ENCODE data around the gene DOK3.

- TF ChIP-seq CTCF (IDR thresholded peaks at IDR 0.05; ENCODE audit: insufficient read depth, low read depth, low read length) (no peak), EZH2 (IDR thresholded peaks at IDR 0.05; ENCODE audit: insufficient read depth, low read length) (no peak)
Observed at GRCh38 chr5:177495243-177496060, 14.2 kb downstream of the DOK3 start.
